ENCODE data around the gene COL4A6. TPM values are rescaled to one million over a fixed set of nuclear protein-coding genes. Genes with fewer than 3 reads are reported as not detected.

The COL4A6 gene
- 1.5 and 5.9 TPM in 2 replicates for total RNA-seq

DNA sequence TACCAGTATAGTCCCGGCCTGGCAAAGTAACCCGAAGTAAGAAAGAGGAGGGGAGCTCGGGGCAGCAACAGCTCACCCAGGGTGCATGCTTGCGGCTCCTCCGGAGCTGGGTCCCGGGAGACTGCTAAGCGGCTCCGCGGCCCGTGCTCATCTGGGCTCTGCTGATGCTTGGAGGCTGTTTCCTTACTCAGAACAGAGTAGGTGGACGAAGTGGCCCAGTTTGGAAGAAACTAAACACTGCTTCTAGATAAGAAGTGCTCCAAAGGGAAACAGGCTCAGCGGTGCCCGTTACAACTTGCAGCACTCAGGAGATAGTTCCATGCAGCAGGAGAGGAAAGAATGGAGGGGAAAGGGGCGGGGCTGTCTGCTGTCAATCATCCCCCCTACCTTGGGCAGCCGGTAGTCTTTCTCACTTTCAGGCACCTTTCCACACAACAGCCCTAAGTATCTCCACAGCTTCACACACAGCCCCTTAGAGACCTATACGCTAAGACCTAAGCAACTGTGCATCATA lies at the start of gene COL4A6:
COL4A6 (minus strand) TSS at position 313 of the 514 bp plus-strand sequence; CDS start at position 87, 226 bp downstream.

DNA sequence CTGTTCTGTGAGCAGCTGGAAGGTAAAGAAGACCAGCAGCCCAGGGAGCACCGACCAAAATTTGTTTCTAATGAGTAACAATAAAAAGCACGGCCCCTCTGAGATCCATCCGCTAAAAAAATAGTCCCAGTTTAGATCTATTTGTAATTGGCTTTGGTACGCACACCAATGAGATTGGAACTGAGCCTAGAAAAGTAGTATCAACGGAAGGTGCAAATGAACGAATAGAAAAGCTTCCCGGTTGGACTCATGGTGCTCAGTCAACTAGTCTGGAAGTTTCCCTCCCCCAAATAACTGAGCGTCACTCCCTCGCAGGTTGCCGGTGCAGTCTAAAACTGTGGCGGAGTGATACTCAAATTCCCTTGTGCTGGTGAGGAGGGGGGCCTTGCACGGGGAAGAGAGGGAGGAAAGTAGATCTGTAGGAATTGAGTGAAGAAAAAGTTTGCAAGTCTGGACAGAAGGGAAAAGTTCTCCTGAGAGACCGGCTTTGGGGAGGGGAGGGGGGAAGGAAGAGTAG lies 1.3 kb upstream of the COL4A6 start, which contains the start of gene COL4A5:
COL4A5 (plus strand) TSS at position 413 of the 517 bp plus-strand sequence. CDS start 288 bp downstream, outside the sequence.

Other genes with a start within 250 kb of the COL4A6 start
- 18.0 and 34.8 TPM in 2 replicates for gene COL4A5, start 1.4 kb upstream of the COL4A6 start, total RNA-seq

Data from subcutaneous preadipocyte (primary cell).